ENCODE measurements around the gene MGMT.

The MGMT gene

GRCh38 chr10:129629911-129630310 is 162.9 kb downstream of the MGMT start:
- no peak for DNase-seq

GRCh38 chr10:129631006-129631405 is 164.0 kb downstream of the MGMT start:
- no peak for DNase-seq

GRCh38 chr10:129631870-129632623 is 165.0 kb downstream of the MGMT start:
- no peak for DNase-seq

GRCh38 chr10:129637010-129637409 is 170.0 kb downstream of the MGMT start:
- no peak for DNase-seq

GRCh38 chr10:129637846-129638245 is 170.8 kb downstream of the MGMT start:
- no peak for DNase-seq

GRCh38 chr10:129641351-129641750 is 174.3 kb downstream of the MGMT start:
- no peak for DNase-seq

- no peak for DNase-seq
Observed at GRCh38 chr10:129641982-129642381, 174.9 kb downstream of the MGMT start.

- DNase-seq = no peak
Observed at GRCh38 chr10:129642427-129642826, 175.4 kb downstream of the MGMT start.

- no peak for DNase-seq
Observed at GRCh38 chr10:129643266-129643665, 176.2 kb downstream of the MGMT start.

GRCh38 chr10:129645487-129645886 is 178.4 kb downstream of the MGMT start:
- DNase-seq = no peak

GRCh38 chr10:129646973-129647372 is 179.9 kb downstream of the MGMT start:
- no peak for DNase-seq

GRCh38 chr10:129647590-129647989 is 180.5 kb downstream of the MGMT start:
- DNase-seq = no peak

- no peak for DNase-seq
Observed at GRCh38 chr10:129648856-129649255, 181.8 kb downstream of the MGMT start.

GRCh38 chr10:129652021-129652420 is 185.0 kb downstream of the MGMT start:
- DNase-seq = no peak

- no peak for DNase-seq
Observed at GRCh38 chr10:129652521-129653201, 185.6 kb downstream of the MGMT start.

GRCh38 chr10:129653428-129653827 is 186.4 kb downstream of the MGMT start:
- DNase-seq = no peak

- no peak for DNase-seq
Observed at GRCh38 chr10:129653861-129654260, 186.8 kb downstream of the MGMT start.

GRCh38 chr10:129654461-129654860 is 187.4 kb downstream of the MGMT start:
- no peak for DNase-seq

- peak in 1 of 2 experiments; percentile 21 for DNase-seq
Observed at GRCh38 chr10:129655007-129655678, 188.1 kb downstream of the MGMT start.

GRCh38 chr10:129655679-129656031 is 188.6 kb downstream of the MGMT start:
- no peak for DNase-seq

- no peak for DNase-seq
Observed at GRCh38 chr10:129656642-129657041, 189.6 kb downstream of the MGMT start.

GRCh38 chr10:129657297-129658017 is 190.4 kb downstream of the MGMT start:
- no peak for DNase-seq

- DNase-seq = peak; percentile 6
Observed at GRCh38 chr10:129658376-129659072, 191.5 kb downstream of the MGMT start.
